Activated naive CD4-positive, alpha-beta T cell treated with anti-CD3 and anti-CD28 coated beads, Interleukin-2, amount 10 ng/mL, durations not matched to agents 7 days and 5 days (primary cell): ENCODE data around the gene RHOG.
"Not testable (repeated sequence)": the region's sequence is repeated elsewhere in the genome, so short reads cannot be mapped to it uniquely, and the experiment has no call there.

Experiments used
- CTCF ChIA-PET: fragments of 350-600 bp; sonication (Branson Sonifier 250); formaldehyde crosslinking; loops from one replicate; lab custom pipeline; 2021; ENCODE audit warnings: antibody characterized with exemption; lab: Charles Lee
- DNase-seq: peaks from one replicate; pipeline ENCODE4 v3.0.0-alpha.2; 2020
- H3K27ac Mint-ChIP-seq: one replicate; pipeline ENCODE4 v1.8.0; 2021; ENCODE audit warnings: mild to moderate bottlenecking, moderate library complexity, mixed read lengths
- H3K27me3 Mint-ChIP-seq: one replicate; pipeline ENCODE4 v1.8.0; 2021; ENCODE audit warnings: mild to moderate bottlenecking, mixed read lengths
- H3K36me3 Mint-ChIP-seq: one replicate; pipeline ENCODE4 v1.8.0; 2021; ENCODE audit warnings: mixed read lengths
- H3K4me1 Mint-ChIP-seq: one replicate; pipeline ENCODE4 v1.8.0; 2021; ENCODE audit warnings: mixed read lengths
- H3K4me3 Mint-ChIP-seq: one replicate; pipeline ENCODE4 v1.8.0; 2021; ENCODE audit warnings: mild to moderate bottlenecking, moderate library complexity, mixed read lengths
- H3K9me3 Mint-ChIP-seq: one replicate; pipeline ENCODE4 v1.8.0; 2021; ENCODE audit warnings: mixed read lengths

The RHOG gene

DNA sequence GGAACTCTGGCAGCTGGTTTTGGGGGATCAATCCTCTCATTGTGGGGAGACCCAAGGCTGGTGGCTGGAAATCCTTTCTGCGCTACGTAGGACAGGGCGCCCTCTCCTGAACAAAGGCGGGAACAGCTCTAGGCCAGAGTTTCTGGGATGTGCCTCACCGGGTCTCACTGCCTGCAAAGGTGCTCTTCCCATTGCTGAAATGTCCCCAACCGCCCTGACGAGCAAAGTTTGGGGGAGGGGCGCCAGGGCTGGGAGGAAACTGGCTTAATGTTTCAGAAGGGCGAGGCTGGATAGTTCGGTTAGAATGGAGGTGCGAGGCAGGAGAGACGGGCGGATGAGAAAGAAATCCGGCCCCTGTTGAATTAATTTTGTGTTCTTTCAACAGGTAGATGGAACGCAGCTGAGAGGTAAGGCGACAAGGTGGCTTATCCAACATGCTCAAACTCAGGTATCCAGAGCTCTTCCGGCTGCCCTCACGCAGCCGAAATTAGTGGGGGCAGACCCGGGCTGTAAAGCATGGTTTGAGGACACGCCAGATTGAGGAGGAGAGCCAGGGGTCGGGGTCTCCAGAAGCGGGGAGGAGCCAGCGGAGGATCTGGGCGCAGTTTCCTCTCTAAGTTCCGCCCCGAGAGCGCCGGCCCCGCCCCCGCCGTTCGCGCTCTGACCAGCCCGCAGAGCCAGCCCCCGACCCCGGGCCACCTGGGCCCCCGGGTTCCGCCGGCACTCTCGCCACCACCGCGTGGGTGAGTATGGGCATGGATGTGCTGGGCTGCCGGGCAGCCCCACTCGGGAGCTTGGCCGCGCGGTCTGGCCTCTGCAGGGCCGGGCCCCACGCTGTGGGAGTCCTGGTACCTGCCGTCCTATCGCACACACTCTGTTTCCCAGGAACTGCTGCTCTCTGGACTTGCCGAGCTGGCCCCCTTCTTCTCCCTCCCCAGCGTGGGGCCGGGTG is 32.6 kb downstream of the RHOG start, which contains the start of gene PGAP2:
Gene PGAP2 (plus strand): TSS at position 652 of the 952 bp plus-strand sequence. CDS start 2,700 bp downstream, outside the sequence.
- Mint-ChIP-seq H3K27me3 (no peaks in the 10 kb centered on the region), H3K9me3 (no peaks in the 10 kb centered on the region), H3K4me3 (peak within 1 kb of the TSS; percentile 93), H3K4me1 (peaks cover 26% of the 10 kb centered on the region), H3K36me3 (peaks cover 2% of the 10 kb centered on the region), H3K27ac (peak within 1 kb of the TSS; percentile 91)
- DNase-seq: peak; percentile 81
- CTCF ChIA-PET: interaction anchor here (0.6 to 5.1 kb wide), 46 partner anchors 10 to 330 kb away, joined by 3 to 34 read pairs (median 6); partner anchors contain the start of genes ART1, NUP98 and RHOG

DNA sequence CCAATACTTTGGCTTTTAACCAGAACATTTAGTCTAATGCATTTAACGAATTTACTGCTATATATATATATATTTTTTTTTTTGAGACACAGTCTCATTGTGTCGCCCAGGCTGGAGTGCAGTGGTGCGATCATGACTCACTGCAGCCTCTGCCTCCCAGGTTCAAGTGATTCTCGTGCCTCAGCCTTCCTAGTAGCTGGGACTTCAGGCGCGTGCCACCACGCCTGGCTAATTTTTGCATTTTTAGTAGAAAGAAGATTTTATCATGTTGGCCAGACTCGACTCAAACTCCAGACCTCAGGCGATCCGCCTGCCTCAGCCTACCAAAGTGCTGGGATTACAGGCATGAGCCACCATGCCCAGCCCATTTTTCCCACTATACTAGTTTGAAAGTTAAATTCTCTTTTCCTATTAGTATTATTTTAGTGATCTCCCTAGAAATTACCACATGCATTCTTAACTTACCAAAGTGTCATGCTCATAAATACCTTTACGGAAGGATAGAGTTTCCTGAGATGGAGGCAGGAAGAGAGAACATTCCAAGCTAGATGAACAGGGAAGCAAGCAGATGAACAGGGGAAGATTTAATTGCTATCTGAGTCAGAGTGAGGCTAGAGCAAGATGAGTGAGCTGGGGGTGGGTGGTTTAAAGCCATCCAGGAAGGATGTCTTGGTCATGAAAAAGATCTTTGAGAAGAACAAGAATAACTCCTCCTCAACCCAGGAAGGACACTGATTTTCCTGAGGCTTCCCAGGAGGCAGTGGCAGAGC is 36.8 kb downstream of the RHOG start:
- Mint-ChIP-seq H3K9me3 (no peaks in the 10 kb centered on the region), H3K36me3 (no peaks in the 10 kb centered on the region), H3K27ac (no peak overlapping the region), H3K4me1 (peaks cover 26% of the 10 kb centered on the region), H3K27me3 (no peaks in the 10 kb centered on the region), H3K4me3 (no peak overlapping the region)
- CTCF ChIA-PET: interaction anchor here (0.6 kb wide), 2 partner anchors 14 to 31 kb away, joined by 3 to 4 read pairs; no protein-coding TSS in a partner anchor
- no peak for DNase-seq

DNA sequence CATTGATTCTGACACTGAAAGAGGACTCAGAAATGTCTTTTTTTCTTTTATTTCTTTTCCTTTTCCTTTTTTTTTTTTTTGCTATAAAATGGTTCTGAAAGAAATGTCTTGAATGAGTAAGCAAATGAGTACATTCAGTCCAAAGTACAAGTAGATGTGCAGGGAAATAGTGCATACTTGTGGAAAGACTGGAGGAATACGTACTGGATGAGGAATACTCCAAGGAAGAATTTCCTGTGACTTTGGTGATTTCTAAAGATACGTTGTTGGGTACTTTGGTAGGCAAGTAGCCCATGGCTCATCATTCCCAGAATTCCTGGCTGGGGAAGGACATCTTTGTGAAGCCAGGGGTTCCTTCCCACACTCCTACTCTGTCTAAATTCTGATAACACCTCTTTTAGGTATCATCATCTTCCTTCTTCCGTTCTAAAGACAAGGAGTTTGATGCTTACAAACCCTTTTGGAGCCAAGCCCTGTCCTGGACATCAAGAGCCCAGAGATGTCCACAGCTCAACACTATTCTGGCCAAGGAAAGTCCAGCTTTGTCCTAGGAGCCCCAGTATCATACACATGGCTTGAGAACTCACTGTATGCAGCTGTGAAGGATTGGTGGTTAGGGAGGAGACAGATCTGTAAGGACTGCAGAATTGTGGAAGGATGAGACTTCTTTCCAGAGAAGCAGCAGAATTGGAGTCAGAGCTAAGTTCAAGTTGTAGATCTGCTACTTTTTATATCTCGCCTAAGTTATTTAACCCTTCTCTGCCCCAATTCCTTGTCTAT is 38.6 kb downstream of the RHOG start:
- peaks cover 4% of the 10 kb centered on the region for H3K27me3 Mint-ChIP-seq
- peaks cover 4% of the 10 kb centered on the region for H3K36me3 Mint-ChIP-seq
- H3K4me1 Mint-ChIP-seq: peaks cover 26% of the 10 kb centered on the region
- H3K9me3 Mint-ChIP-seq: no peaks in the 10 kb centered on the region
- H3K4me3 Mint-ChIP-seq: no peak overlapping the region
- no peak for DNase-seq
- H3K27ac Mint-ChIP-seq: no peak overlapping the region
- CTCF ChIA-PET: no interaction called here

DNA sequence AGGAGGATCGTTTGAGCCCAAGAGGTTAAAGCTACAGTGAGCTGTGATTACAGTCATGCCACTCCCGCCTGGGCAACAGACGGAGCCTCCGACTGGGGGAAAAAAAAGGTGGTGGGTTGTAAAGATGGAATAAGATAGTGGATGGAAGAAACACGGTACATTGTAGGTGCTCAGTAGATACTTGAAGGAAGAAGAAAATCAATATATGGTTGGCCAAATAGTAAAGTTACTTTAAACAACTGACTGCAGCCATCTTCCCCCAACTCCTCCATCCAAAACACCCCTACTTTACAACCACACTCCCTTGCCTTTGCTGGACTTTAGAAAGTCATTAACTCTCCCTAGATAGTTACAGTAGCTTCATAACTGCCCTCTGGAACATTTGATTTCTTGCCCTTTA is 40.9 kb downstream of the RHOG start:
- no peak for DNase-seq
- Mint-ChIP-seq H3K9me3 (no peaks in the 10 kb centered on the region), H3K27ac (no peak overlapping the region), H3K36me3 (peaks cover 8% of the 10 kb centered on the region), H3K4me3 (no peak overlapping the region), H3K4me1 (peaks cover 42% of the 10 kb centered on the region), H3K27me3 (peaks cover 4% of the 10 kb centered on the region)
- CTCF ChIA-PET: no interaction called here

DNA sequence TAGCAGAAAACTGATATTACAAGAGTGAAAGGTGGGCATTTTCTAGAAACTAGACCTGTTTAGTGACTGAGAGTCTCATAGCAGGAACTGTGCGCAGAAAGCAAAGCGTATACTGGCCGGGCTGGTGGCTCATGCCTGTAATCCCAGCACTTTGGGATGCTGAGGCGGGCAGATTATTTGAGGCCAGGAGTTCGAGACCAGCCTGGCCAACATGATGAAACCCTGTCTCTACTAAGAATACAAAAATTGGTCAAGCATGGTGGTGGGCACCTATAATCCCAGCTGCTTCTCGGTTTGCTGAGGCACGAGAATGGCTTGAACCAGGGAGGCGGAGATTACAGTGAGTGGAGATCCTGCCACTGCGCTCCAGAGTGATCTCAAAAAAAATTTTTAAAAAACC is 41.6 kb downstream of the RHOG start:
- H3K27me3 Mint-ChIP-seq: peaks cover 4% of the 10 kb centered on the region
- CTCF ChIA-PET: interaction anchor here (2.3 kb wide), 1 partner anchor 9 kb away, joined by 21 read pairs; the partner anchor contains the start of gene PGAP2
- no peak for DNase-seq
- peak overlapping the region; percentile 96 for H3K27ac Mint-ChIP-seq
- H3K4me1 Mint-ChIP-seq: peaks cover 45% of the 10 kb centered on the region
- H3K4me3 Mint-ChIP-seq: peak overlapping the region; percentile 89
- H3K36me3 Mint-ChIP-seq: peaks cover 15% of the 10 kb centered on the region
- H3K9me3 Mint-ChIP-seq: no peaks in the 10 kb centered on the region

DNA sequence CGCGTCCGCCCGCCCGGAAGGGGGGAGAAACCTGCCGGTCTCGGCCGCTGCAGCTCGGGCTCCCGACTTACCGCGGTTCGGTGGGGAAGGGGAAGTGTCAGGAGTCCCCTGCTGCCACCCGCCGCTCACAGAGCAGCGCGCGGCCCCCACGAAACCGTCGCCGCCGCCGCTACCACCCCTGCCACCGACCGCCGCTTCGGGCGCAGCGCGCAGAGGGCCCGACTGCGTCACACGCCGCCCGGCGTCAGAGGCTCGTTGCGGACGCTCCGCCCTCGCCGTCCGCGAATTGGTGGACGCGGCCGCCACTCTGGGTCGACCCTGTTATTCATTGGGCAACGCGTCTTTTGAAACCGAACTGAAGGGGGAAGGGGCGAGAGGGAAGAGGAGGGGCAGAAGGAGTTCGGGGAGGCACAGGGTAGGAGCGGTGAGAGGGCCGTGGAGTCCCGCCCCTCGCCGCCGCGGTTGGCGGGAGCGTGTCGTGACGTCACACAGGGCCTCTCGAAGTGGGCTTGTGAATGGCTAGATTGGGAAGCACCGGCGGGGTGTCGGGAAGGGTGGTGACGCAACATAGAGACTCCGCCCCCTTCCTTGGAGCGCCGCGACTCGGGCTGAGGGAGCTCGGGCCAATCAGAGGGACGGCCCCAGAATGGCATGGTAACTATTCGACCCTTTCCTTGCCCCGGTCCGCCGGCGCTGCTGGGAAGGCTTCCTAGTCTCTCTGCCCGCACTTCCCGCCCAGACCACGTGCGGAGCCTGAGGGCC is 43.2 kb downstream of the RHOG start, which contains the start of gene NUP98:
Gene NUP98 (minus strand): TSS at position 226 of the 762 bp plus-strand sequence. CDS start 15,437 bp downstream, outside the sequence.
- CTCF ChIA-PET: interaction anchor here (1.3 to 2.3 kb wide), 2 partner anchors 11 to 13 kb away, joined by 3 to 21 read pairs; partner anchors contain the start of gene PGAP2
- DNase-seq: peak; percentile 100
- Mint-ChIP-seq H3K4me1 (peaks cover 48% of the 10 kb centered on the region), H3K27me3 (peaks cover 4% of the 10 kb centered on the region), H3K9me3 (no peaks in the 10 kb centered on the region), H3K36me3 (peaks cover 24% of the 10 kb centered on the region), H3K27ac (peak within 1 kb of the TSS; percentile 96), H3K4me3 (peak within 1 kb of the TSS; percentile 89)

DNA sequence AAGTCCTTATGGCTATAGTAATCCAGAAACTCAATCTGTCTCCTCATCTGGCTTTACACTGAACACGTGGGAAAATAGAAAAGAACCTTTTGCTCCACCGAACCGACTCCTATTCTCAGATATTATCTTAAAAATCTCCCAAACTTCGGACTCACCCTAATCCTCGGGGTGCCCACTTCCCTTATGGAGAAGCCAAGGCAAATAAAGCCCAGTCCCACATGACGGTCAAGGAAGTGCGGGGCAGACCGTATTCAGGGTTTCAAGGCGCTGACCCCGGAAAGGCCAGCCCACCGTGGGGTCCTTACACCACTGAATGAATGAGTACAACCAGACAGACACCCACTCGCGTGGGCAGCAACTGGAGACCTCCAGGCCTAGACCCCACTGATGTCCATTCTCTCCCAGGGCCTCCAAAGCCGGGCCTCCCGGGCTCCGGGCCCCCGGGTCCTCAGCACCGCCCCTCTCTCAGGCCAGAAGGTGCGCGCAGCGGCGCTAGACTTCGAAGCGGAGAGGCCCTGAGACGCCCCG is 43.9 kb downstream of the RHOG start:
- H3K27me3 Mint-ChIP-seq: peaks cover 4% of the 10 kb centered on the region
- H3K27ac Mint-ChIP-seq: peak overlapping the region; percentile 96
- peaks cover 51% of the 10 kb centered on the region for H3K4me1 Mint-ChIP-seq
- CTCF ChIA-PET: interaction anchor here (2.3 to 3.6 kb wide), 2 partner anchors 12 kb away, joined by 15 to 21 read pairs; partner anchors contain the start of gene PGAP2
- no peak for DNase-seq
- no peaks in the 10 kb centered on the region for H3K9me3 Mint-ChIP-seq
- H3K36me3 Mint-ChIP-seq: peaks cover 29% of the 10 kb centered on the region
- H3K4me3 Mint-ChIP-seq: peak overlapping the region; percentile 89

DNA sequence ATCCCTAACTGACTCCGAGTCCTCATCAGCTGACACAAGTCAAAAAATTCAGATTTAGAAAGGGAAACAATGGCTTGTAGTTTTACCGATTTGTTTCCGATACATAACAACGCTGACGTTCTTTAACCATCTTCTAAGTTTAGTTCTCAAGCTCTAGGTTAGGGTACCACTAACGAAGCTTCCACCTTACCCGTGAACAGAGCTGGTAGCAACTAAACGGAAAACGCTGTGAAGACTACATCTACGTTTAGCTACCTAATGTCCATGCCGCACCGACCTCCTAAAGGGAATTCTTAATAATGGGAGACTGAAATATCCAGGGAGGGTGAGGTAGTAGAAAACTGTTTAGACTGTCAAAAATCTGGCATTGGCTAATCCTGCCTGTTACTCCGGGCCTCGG is 44.4 kb downstream of the RHOG start:
- Mint-ChIP-seq H3K27ac (peak overlapping the region; percentile 96), H3K4me3 (peak overlapping the region; percentile 89), H3K36me3 (peaks cover 29% of the 10 kb centered on the region), H3K27me3 (peaks cover 4% of the 10 kb centered on the region), H3K9me3 (no peaks in the 10 kb centered on the region), H3K4me1 (peaks cover 51% of the 10 kb centered on the region)
- CTCF ChIA-PET: interaction anchor here (1.4 to 3.6 kb wide), 2 partner anchors 12 kb away, joined by 4 to 15 read pairs; partner anchors contain the start of gene PGAP2
- DNase-seq: no peak

DNA sequence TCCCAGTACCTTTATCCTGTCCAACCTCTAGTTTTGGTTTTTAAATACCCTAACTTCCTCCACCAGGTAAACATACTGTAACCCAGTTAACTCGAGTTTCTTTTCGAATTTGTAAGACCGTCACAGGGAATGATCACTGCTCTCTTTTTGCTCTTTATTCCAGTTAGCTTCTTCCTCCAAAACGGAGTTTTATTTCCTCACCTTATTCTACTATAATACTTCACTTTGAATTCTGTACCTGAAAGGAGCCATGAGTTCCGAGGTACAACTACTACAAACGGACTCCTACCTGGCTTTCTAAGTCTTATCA is 44.8 kb downstream of the RHOG start:
- CTCF ChIA-PET: interaction anchor here (1.4 to 3.6 kb wide), 2 partner anchors 11 to 12 kb away, joined by 4 to 15 read pairs; partner anchors contain the start of gene PGAP2

DNA sequence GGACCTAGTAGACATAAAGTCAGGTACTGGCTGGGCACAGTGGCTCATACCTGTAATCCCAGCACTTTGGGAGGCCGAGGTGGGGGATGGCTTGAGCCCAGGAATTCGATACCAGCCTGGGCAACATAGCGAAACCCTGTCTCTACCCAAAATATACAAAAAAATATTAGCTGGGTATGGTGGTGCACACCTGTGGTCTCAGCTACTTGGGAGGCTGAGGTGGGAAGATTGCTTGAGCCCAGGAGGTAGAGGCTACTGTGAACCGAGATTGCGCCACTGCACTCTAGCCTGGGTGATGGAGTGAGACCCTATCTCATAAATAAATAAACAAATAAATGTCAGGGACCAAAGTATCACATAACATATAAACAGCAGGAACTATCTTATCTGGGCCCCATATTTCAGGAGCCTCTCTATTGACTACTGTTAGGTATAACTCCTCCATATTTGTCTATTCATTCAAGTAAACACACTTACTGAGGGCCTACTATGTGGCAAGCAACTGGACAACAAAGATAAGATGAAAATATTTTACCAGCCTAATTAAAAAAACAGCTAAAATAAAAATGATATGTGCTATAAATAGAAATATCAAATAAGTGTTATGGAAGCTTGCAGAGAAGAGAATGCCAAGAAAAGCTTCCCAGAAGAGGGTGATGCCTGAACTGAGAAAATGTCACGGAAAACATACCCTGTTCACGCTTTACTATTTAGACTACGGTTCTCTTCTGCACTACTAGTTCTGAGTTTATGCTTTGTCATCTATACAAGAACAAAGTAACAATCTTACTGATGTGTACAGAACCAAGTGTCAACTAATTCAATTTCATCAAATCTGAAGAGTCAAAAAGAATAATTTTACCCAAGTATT is 45.4 kb downstream of the RHOG start:
- H3K27me3 Mint-ChIP-seq: peaks cover 4% of the 10 kb centered on the region
- no peaks in the 10 kb centered on the region for H3K9me3 Mint-ChIP-seq
- peaks cover 32% of the 10 kb centered on the region for H3K36me3 Mint-ChIP-seq
- H3K27ac Mint-ChIP-seq: peak overlapping the region; percentile 96
- peaks cover 51% of the 10 kb centered on the region for H3K4me1 Mint-ChIP-seq
- CTCF ChIA-PET: interaction anchor here (1.4 to 3.6 kb wide), 2 partner anchors 11 to 13 kb away, joined by 4 to 15 read pairs; partner anchors contain the start of gene PGAP2
- no peak for DNase-seq
- H3K4me3 Mint-ChIP-seq: peak overlapping the region; percentile 89

More for the DNA sequence above, 44.8 kb downstream of the RHOG start:
- Mint-ChIP-seq H3K4me3 (peak overlapping the region; percentile 89), H3K36me3 (peaks cover 29% of the 10 kb centered on the region), H3K4me1 (peaks cover 51% of the 10 kb centered on the region), H3K27me3 (peaks cover 4% of the 10 kb centered on the region), H3K9me3 (no peaks in the 10 kb centered on the region), H3K27ac (peak overlapping the region; percentile 96)
- no peak for DNase-seq

DNA sequence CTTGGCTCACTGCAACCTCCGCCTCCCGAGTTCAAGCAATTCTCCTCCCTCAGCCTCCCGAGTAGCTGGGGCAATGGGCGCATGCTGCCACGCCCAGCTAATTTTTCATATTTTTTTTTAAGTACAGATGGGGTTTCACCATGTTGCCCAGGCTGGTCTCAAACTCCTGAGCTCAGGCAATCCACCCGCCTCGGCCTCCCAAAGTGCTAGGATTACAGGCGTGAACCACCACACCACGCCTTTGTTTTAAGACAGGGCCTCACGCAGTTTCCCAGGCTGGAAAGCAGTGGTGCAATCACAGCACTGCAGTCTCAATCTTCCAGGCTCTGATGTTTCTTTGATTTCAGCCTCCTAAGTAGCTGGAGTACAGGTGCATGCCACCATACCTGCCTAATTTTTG is 46.4 kb downstream of the RHOG start:
- not testable (repeated sequence) for H3K27ac Mint-ChIP-seq, H3K4me3 Mint-ChIP-seq, DNase-seq, H3K9me3 Mint-ChIP-seq, H3K27me3 Mint-ChIP-seq
- Mint-ChIP-seq H3K4me1 (peaks cover 48% of the 10 kb centered on the region), H3K36me3 (peaks cover 36% of the 10 kb centered on the region)
- CTCF ChIA-PET: interaction anchor here (3.6 kb wide), 1 partner anchor 14 kb away, joined by 15 read pairs; the partner anchor contains the start of gene PGAP2
